Neutrophil (primary cell): Measurements from ENCODE around the gene ANKRD62.

Source experiments
- H3K27ac ChIP-seq: fragments of 200-600 bp; sonication (generic); 2 replicates; pipeline ENCODE4 v1.5.1; 2016; ENCODE audit warnings: mild to moderate bottlenecking, moderate library complexity
- H3K27me3 ChIP-seq: fragments of 200-600 bp; sonication (generic); 2 replicates; pipeline ENCODE4 v1.6.0; 2016; ENCODE audit warnings: mild to moderate bottlenecking
- H3K36me3 ChIP-seq: fragments of 200-600 bp; sonication (generic); 2 replicates; pipeline ENCODE4 v1.5.1; 2017
- H3K4me1 ChIP-seq, 2 experiments: fragments of 200-600 bp in 1 of 2; sonication (generic) in 1 of 2; 1 replicate in 1 of 2; 2 replicates in 1 of 2; pipeline versions ENCODE4 v1.5.1 to v1.6.1; 2013 to 2016; ENCODE audit warnings: low read depth in 1 of 2, low read length in 1 of 2, mild to moderate bottlenecking in 1 of 2, moderate library complexity in 1 of 2; ENCODE audit not compliant: control insufficient read depth in 1 of 2, insufficient read depth in 1 of 2
- H3K4me3 ChIP-seq, 2 experiments: fragments of 200-600 bp in 1 of 2; sonication (generic) in 1 of 2; 1 replicate in 1 of 2; 2 replicates in 1 of 2; pipeline ENCODE4 v1.5.1; 2013 to 2016; ENCODE audit warnings: low read depth in 1 of 2, low read length in 1 of 2, mild to moderate bottlenecking in 1 of 2, moderate library complexity in 1 of 2
- H3K9me3 ChIP-seq: fragments of 200-600 bp; sonication (generic); 2 replicates; pipeline ENCODE4 v1.5.1; 2016
- TF ChIP-seq, protein P1 (sequence below): fragments of 200-600 bp; sonication (generic); IDR thresholded peaks from 2 replicates; pipeline ENCODE4 v1.5.1; 2016; ENCODE audit warnings: antibody characterized with exemption

Gene ANKRD62

GRCh38 chr18:12087471-12088025 lies 6.1 kb upstream of the ANKRD62 start:
- TF ChIP-seq, protein P1, sequence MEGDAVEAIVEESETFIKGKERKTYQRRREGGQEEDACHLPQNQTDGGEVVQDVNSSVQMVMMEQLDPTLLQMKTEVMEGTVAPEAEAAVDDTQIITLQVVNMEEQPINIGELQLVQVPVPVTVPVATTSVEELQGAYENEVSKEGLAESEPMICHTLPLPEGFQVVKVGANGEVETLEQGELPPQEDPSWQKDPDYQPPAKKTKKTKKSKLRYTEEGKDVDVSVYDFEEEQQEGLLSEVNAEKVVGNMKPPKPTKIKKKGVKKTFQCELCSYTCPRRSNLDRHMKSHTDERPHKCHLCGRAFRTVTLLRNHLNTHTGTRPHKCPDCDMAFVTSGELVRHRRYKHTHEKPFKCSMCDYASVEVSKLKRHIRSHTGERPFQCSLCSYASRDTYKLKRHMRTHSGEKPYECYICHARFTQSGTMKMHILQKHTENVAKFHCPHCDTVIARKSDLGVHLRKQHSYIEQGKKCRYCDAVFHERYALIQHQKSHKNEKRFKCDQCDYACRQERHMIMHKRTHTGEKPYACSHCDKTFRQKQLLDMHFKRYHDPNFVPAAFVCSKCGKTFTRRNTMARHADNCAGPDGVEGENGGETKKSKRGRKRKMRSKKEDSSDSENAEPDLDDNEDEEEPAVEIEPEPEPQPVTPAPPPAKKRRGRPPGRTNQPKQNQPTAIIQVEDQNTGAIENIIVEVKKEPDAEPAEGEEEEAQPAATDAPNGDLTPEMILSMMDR = no peak
- no peak overlapping the region for H3K27ac ChIP-seq
- no peaks in the 10 kb centered on the region for H3K36me3 ChIP-seq
- peaks cover 12% of the 10 kb centered on the region for H3K27me3 ChIP-seq
- H3K4me1 ChIP-seq = no peaks in the 10 kb centered on the region
- H3K4me3 ChIP-seq = no peak overlapping the region
- H3K9me3 ChIP-seq = no peaks in the 10 kb centered on the region

DNA sequence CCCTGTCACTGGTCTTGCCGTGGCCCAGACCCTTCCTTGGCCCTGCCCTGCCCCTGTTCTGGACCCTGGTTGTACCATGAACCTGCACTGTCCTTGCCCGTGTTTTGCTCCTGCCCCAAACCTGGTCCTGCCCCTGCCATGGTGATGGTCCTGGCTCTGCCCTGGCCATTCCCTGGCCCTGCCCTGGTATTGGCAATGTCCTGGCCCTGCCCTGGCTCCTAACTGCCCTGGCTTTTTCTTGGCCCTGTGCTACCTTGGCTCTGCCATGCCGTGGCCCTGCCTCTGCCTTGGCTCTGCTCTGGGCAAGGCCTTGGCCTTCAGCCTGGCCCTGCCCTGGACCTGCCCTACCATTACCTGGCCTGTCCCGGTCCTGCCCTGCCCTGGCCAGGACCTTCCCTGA lies 5.5 kb upstream of the ANKRD62 start:
- Histone ChIP-seq H3K4me1 (no peaks in the 10 kb centered on the region), H3K9me3 (no peaks in the 10 kb centered on the region), H3K4me3 (no peak overlapping the region), H3K27me3 (peaks cover 6% of the 10 kb centered on the region), H3K27ac (no peak overlapping the region), H3K36me3 (no peaks in the 10 kb centered on the region)
- TF ChIP-seq, protein P1 = no peak

DNA sequence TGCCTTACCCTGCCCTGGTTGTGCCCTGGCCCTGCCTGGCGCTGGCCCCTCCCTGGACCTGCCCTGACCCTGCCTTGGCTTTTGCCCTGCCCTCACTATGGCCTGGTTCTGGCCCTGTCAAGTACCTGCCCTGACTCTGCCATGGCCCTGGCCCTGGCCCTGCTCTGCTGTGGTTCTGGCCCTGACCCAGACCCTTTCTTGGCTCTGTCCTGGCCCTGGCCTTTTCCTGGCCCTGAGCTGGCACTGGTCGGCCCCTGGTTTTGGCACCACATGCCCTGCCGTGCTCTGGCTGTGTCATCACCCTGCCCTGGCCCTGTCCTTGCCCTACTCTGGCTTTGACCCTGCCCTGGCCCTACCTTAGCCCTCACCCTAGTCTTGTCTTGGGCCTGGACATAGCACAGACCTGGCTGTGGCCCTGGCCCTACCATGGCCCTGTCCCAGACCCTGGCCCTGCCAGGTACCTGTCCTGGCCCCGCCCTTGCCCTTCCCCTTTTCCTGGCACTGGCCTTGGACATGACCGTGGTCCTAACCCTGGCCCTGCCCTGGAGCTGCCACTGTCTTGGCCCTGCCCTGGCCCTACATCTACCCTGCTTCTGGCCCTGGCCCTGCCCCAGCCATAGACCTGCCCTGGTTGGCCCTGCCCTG lies 4.8 kb upstream of the ANKRD62 start:
- Histone ChIP-seq H3K27ac (no peak overlapping the region), H3K36me3 (no peaks in the 10 kb centered on the region), H3K9me3 (no peaks in the 10 kb centered on the region), H3K4me1 (no peaks in the 10 kb centered on the region), H3K4me3 (no peak overlapping the region), H3K27me3 (no peaks in the 10 kb centered on the region)
- TF ChIP-seq, protein P1 = no peak

- no peak overlapping the region for H3K27ac ChIP-seq
- TF ChIP-seq, protein P1 = no peak
- no peaks in the 10 kb centered on the region for H3K9me3 ChIP-seq
- H3K27me3 ChIP-seq = peaks cover 12% of the 10 kb centered on the region
- no peaks in the 10 kb centered on the region for H3K36me3 ChIP-seq
- no peaks in the 10 kb centered on the region for H3K4me1 ChIP-seq
- no peak overlapping the region for H3K4me3 ChIP-seq
These were observed 2.0 kb upstream of the ANKRD62 start for GRCh38 chr18:12091538-12092141.

DNA sequence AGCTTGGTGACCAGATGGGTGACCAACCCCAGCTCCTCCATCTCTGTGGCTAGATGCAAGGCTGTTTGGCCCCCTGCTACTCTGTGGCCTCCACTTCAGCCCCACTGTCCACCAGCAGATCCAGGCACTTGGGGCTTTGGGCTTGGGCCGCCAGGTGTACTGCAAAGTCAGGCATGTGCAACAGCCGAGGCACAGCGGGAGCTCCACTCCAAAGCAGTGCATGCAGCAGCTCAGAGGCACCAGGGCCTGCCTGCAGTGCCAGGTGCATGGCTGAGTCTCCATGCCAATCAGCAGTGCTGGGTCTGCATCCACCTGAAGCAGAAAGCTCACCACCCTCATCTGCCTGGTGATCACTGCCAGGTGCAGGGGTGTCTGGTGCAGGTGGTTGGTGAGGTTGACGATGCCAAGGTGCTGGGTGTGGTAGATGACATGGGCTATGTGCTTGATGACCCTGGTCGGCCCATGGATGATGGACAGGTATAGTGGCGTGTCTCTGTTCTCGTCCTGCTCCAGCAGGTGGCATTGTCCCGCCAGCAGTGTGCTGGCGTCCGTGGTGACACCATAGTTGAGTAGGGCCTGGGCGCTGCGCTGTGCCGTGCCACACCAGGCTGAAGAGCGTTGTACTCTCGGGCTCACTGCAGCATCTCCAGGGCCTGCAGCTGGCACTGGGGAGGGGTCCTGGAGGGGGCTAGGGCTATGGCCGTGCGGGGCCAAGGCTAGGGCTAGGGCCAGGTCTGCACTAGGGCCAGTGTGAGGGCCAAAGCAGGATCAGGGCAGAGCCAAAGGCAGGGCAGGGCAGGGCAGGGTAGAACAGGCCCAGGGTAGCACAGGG lies 1.0 kb upstream of the ANKRD62 start:
- H3K4me1 ChIP-seq = no peaks in the 10 kb centered on the region
- peaks cover 12% of the 10 kb centered on the region for H3K27me3 ChIP-seq
- no peak overlapping the region for H3K27ac ChIP-seq
- H3K4me3 ChIP-seq = no peak overlapping the region
- H3K9me3 ChIP-seq = no peaks in the 10 kb centered on the region
- H3K36me3 ChIP-seq = no peaks in the 10 kb centered on the region
- TF ChIP-seq, protein P1 = no peak
